RPMI8226 (cell line): ENCODE measurements around the gene OR7G2.
"Not testable (repeated sequence)": the region's sequence is repeated elsewhere in the genome, so short reads cannot be mapped to it uniquely, and the experiment has no call there.

ENCODE experiments used
- DNase-seq: peaks from one replicate; pipeline ENCODE4 v3.0.0-alpha.2; 2015

The OR7G2 gene

GRCh38 chr19:9071720-9072119 is 35.6 kb downstream of the OR7G2 start:
- not testable (repeated sequence) for DNase-seq

GRCh38 chr19:9070066-9070465 is 37.2 kb downstream of the OR7G2 start:
- DNase-seq = no peak

GRCh38 chr19:9065457-9066014 is 41.7 kb downstream of the OR7G2 start:
- DNase-seq = no peak

- no peak for DNase-seq
These were observed 45.4 kb downstream of the OR7G2 start for GRCh38 chr19:9061879-9062278.

GRCh38 chr19:9060564-9061340 is 46.5 kb downstream of the OR7G2 start:
- DNase-seq = no peak

- DNase-seq = no peak
These were observed 48.2 kb downstream of the OR7G2 start for GRCh38 chr19:9058905-9059667.

- DNase-seq = no peak
These were observed 49.6 kb downstream of the OR7G2 start for GRCh38 chr19:9057505-9058258.

- not testable (repeated sequence) for DNase-seq
These were observed 51.1 kb downstream of the OR7G2 start for GRCh38 chr19:9056131-9056530.

- no peak for DNase-seq
These were observed 52.5 kb downstream of the OR7G2 start for GRCh38 chr19:9054765-9055164.

GRCh38 chr19:9054207-9054606 is 53.1 kb downstream of the OR7G2 start:
- no peak for DNase-seq

GRCh38 chr19:9053674-9054073 is 53.6 kb downstream of the OR7G2 start:
- not testable (repeated sequence) for DNase-seq

GRCh38 chr19:9052894-9053293 is 54.4 kb downstream of the OR7G2 start:
- no peak for DNase-seq
